HUES64 (cell line): ENCODE measurements around the gene PAXX.

Experiments used
- H3K27ac ChIP-seq: 2 replicates; pipeline ENCODE4 v1.7.0; 2013; ENCODE audit warnings: low read depth, low read length, inconsistent platforms
- H3K27me3 ChIP-seq: 2 replicates; pipeline ENCODE4 v1.6.1; 2013; ENCODE audit warnings: mild to moderate bottlenecking, low read length; ENCODE audit not compliant: insufficient read depth
- H3K36me3 ChIP-seq: 2 replicates; pipeline ENCODE4 v1.6.1; 2013; ENCODE audit warnings: mild to moderate bottlenecking, low read length; ENCODE audit not compliant: insufficient read depth
- H3K4me1 ChIP-seq: 2 replicates; pipeline ENCODE4 v1.6.1; 2013; ENCODE audit warnings: mild to moderate bottlenecking, low read length, moderate library complexity; ENCODE audit not compliant: insufficient read depth
- H3K4me3 ChIP-seq: 2 replicates; pipeline ENCODE4 v1.5.1; 2013; ENCODE audit warnings: mild to moderate bottlenecking, low read length, moderate library complexity
- H3K9ac ChIP-seq: 2 replicates; pipeline ENCODE4 v1.6.1; 2013; ENCODE audit warnings: mild to moderate bottlenecking, low read depth, low read length
- H3K9me3 ChIP-seq: 2 replicates; pipeline ENCODE4 v1.6.1; 2013; ENCODE audit warnings: low read depth, low read length; ENCODE audit not compliant: insufficient read depth
- WGBS: fragments of 150-250, 120-280 bp; methylation state at CpG from one replicate; pipeline ENCODE4 v1.1.7; 2013; ENCODE audit warnings: missing lambda C conversion rate; 5-methylcytosine and 5-hydroxymethylcytosine counted together

Gene PAXX

DNA sequence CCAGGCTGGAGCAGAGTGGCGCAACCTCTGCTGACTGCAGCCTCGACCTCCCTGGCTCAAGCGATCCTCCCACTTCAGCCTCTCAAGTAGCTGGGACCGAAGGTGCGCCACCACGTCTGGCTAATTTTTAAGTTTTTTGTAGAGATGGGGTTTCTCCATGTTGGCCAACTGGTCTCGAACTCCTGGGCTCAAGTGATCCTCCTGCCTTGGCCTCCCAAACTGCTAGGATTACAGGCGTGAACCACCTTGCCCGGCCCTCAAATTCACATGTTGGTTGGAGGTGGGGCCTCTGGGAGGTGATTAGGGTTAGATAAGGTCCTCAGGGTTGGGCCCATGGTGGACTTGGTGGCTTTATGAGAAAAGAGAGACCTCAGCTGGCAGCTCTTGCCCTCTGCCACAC, 30.1 kb upstream of the PAXX start:
- 0 out of 2 replicates have a peak, but pooled peaks cover 5% of the 10 kb centered on the region for H3K4me1 ChIP-seq
- no peaks in the 10 kb centered on the region for H3K27me3 ChIP-seq
- no peak overlapping the region for H3K9ac ChIP-seq
- H3K27ac ChIP-seq, result no peak overlapping the region
- H3K4me3 ChIP-seq, result no peak overlapping the region
- no peaks in the 10 kb centered on the region for H3K9me3 ChIP-seq
- 97% methylated on average over 9 of the region's 9 CpGs for WGBS
- no peaks in the 10 kb centered on the region for H3K36me3 ChIP-seq

DNA sequence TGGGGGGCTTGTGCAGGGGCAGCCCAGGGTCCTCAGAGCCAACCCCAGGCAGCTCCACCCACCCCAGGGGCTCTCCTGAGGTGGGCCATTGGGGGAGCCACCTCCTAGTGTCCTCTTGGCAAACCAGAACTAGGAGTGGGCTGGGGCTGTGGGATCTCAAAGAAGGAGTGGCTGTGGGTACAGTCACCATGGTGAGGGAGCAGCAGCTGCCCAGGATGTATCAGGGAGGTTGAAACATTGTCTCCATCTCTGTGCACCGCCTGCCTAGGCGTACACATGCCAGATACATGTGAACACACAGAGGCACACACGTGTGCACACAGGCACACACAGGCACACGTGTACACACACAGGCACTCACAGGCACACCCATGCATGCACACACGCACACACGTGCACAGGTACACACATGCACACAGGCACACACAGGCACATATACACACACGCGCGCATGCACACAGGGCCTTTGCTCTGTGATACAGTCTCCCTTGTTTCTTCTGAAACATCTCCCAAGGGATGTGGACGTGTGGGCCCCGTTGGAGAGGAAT, 29.4 kb upstream of the PAXX start:
- 0 out of 2 replicates have a peak, but pooled peaks cover 5% of the 10 kb centered on the region for H3K4me1 ChIP-seq
- H3K27ac ChIP-seq, result no peak overlapping the region
- WGBS, result 92% methylated on average over 11 of the region's 11 CpGs
- no peak overlapping the region for H3K9ac ChIP-seq
- no peaks in the 10 kb centered on the region for H3K27me3 ChIP-seq
- H3K36me3 ChIP-seq, result no peaks in the 10 kb centered on the region
- no peaks in the 10 kb centered on the region for H3K9me3 ChIP-seq
- H3K4me3 ChIP-seq, result no peak overlapping the region

DNA sequence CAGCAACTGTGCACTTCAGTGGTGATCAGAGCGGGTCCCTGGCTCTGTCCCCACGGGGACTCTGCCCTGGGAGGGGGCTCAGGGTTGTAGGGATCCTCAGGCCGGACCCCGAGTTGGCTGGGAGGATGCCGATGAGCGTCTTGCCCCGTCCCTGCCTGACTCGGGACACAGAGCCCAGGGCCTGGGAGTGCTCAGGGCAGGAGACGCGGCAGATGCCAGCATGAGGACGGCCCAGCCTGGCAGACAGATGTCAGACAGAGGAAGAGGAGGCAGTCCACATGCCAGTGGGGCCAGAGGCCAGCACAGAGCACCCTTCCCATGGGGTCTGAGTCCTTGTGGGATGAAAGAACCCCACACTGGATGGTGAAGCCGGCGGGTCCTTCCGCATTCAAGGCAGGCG, 28.9 kb upstream of the PAXX start:
- H3K27ac ChIP-seq, result no peak overlapping the region
- H3K9ac ChIP-seq, result no peak overlapping the region
- WGBS, result 92% methylated on average over 15 of the region's 15 CpGs
- H3K4me3 ChIP-seq, result no peak overlapping the region
- H3K9me3 ChIP-seq, result no peaks in the 10 kb centered on the region
- 0 out of 2 replicates have a peak, but pooled peaks cover 5% of the 10 kb centered on the region for H3K4me1 ChIP-seq
- no peaks in the 10 kb centered on the region for H3K27me3 ChIP-seq
- H3K36me3 ChIP-seq, result no peaks in the 10 kb centered on the region

DNA sequence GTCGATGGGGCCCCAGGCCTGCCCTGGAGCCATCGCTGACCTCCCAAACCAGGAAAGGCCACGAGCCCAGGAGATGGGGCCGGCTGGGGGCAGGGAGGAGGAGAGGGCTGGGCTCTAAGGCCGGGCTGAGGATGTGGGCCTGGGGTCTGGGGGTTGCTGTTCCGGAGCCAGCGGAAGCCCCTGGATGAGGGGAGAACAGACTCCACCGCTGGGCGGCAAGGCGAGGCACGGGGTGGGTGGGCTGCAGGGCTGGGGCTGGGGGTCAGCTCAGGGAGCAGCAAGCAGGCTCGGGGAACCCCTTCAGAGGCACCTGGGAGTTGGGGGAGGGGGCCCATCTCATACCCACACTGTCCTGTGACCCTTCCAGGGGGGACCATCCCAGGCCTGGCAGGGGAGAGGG, 28.5 kb upstream of the PAXX start:
- no peaks in the 10 kb centered on the region for H3K27me3 ChIP-seq
- H3K4me1 ChIP-seq, result 0 out of 2 replicates have a peak, but pooled peaks cover 5% of the 10 kb centered on the region
- H3K9ac ChIP-seq, result no peak overlapping the region
- no peak overlapping the region for H3K4me3 ChIP-seq
- H3K27ac ChIP-seq, result no peak overlapping the region
- WGBS, result 90% methylated on average over 11 of the region's 12 CpGs
- H3K9me3 ChIP-seq, result no peaks in the 10 kb centered on the region
- H3K36me3 ChIP-seq, result no peaks in the 10 kb centered on the region

DNA sequence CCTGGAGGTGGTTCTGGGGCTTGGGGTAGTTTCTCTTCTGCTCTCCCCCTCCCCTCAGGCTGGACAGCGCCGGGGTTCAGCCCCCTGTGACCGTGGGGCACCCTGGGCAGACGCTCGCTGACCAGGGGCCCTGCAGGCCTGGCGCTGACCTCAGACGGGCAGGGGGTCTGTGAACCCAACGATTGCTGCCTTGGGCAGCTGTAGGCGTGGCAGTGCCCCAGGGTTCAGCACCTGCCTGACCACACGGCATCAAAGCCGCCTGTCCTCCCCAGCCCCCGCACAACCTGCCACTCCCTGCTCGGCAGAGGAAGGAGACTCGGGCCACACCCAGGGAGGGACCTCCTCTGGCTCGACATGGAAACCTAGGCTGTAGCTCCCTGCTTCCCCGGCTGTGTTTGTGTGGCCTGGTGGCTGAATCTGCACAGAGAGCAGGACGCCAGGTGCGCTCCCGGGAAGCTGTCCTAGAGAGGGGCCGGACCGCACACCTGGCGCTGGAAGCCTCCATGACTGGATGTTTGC, 28.0 kb upstream of the PAXX start:
- WGBS, result 89% methylated on average over 22 of the region's 22 CpGs
- H3K4me3 ChIP-seq, result no peak overlapping the region
- H3K27me3 ChIP-seq, result no peaks in the 10 kb centered on the region
- no peak overlapping the region for H3K27ac ChIP-seq
- no peak overlapping the region for H3K9ac ChIP-seq
- no peaks in the 10 kb centered on the region for H3K36me3 ChIP-seq
- H3K4me1 ChIP-seq, result 0 out of 2 replicates have a peak, but pooled peaks cover 5% of the 10 kb centered on the region
- no peaks in the 10 kb centered on the region for H3K9me3 ChIP-seq

DNA sequence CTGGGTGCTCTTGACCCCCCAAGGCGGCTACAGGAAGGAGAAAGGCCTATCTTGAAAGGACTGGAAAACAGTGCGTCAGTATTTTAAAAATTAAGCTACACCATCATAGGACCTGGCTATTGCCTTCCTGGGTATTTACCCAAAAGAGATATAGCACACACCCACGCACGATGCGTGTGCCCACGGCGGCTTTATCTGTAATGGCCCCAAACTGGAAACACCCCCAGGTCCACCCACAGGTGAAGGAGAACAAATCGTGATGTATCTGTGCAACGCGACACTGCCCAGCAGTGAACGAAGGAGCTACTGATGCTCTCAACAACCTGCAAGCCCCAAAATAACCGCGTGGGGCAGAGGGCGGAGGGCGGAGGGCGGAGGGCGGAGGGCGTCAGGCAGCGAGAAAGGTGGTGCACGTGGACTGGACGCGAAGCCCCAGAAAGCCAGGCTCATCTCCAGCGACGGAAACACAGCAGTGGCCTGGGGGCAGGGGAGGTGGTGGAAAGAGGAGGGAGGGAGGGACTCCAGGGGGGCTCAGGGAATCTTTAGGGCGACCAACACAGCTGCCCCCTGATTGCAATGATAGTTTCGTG, 27.3 kb upstream of the PAXX start:
- H3K4me1 ChIP-seq, result 0 out of 2 replicates have a peak, but pooled peaks cover 5% of the 10 kb centered on the region
- H3K27me3 ChIP-seq, result no peaks in the 10 kb centered on the region
- H3K27ac ChIP-seq, result no peak overlapping the region
- no peak overlapping the region for H3K9ac ChIP-seq
- WGBS, result 91% methylated on average over 26 of the region's 26 CpGs
- no peak overlapping the region for H3K4me3 ChIP-seq
- no peaks in the 10 kb centered on the region for H3K36me3 ChIP-seq
- no peaks in the 10 kb centered on the region for H3K9me3 ChIP-seq

DNA sequence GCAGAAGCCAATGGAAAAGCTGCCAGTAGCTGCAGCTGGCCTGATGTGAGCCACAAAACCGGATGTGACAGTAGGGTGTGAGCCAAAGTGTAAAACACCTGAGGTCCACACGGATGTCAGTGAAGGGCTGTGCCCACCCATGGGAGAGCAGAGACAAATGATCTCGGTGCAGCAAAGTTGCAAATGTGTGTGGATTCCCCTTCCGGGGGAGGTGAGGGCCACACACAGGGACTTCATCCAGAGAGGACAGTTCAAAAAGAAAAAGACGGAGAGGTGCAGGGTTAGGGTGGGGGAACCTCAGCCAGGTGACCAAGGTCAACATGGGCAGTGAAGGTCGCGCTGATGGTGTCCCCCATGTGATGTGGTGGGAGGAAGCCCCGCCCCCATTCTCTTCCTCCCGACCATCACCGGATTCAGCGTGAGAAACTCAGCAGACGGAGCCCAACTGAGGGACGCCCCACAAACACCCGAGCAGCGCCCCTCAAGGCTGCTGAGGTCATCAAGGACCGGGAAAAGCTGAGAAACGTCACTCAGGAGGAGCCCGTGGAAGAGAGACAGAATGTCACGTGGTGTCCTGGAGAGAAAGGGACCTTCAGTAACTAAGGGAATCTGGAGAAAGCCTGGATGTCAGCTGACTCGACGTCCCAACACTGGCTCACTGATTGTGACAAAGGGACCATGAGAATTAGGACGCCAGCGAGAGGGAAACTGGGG, 26.3 kb upstream of the PAXX start:
- no peak overlapping the region for H3K9ac ChIP-seq
- 63% methylated on average over 23 of the region's 23 CpGs for WGBS
- H3K4me3 ChIP-seq, result no peak overlapping the region

DNA sequence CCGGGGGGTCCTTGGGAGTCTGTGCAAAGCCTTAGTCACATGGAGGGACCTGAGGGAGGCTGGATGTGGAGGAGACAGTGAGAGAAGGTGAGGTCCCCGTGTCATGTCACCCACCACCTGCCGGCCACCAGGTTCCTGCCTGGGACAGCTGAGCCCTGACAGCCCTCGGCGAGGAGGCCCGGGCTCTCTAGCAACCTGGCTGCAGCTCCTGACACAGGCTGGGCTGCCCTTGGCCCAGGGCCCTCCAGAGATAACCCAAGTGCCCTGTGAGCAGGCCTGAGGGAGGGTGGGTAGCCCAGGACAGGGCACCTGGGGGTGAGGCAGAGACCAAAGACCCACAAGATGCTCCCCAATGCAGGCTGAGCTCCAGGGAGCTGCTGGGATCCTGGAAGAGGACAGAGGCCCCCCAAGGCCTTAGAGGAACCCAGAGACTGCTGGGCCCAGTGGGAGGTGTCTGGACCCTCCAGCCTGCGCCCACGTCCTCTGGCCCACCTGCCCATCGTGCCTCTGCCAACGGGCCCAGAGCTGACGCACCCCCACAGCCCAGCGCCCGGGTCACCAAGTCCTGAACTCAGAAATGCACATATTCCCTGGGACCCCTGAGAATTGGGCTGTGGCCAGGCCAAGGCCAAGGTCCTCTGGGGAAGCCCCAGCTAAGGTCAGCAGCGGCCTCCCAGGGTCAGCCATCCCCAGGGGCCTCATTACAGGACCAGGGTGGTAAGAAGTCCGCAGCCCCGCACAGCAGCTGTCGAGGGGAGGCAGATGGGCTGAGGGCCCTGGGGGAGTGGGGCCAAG, 23.7 kb upstream of the PAXX start:
- no peaks in the 10 kb centered on the region for H3K27me3 ChIP-seq
- no peak overlapping the region for H3K4me3 ChIP-seq

More for the DNA sequence above, 26.3 kb upstream of the PAXX start:
- Histone ChIP-seq H3K9me3 (no peaks in the 10 kb centered on the region), H3K27me3 (no peaks in the 10 kb centered on the region), H3K4me1 (0 out of 2 replicates have a peak, but pooled peaks cover 5% of the 10 kb centered on the region), H3K27ac (no peak overlapping the region), H3K36me3 (no peaks in the 10 kb centered on the region)

DNA sequence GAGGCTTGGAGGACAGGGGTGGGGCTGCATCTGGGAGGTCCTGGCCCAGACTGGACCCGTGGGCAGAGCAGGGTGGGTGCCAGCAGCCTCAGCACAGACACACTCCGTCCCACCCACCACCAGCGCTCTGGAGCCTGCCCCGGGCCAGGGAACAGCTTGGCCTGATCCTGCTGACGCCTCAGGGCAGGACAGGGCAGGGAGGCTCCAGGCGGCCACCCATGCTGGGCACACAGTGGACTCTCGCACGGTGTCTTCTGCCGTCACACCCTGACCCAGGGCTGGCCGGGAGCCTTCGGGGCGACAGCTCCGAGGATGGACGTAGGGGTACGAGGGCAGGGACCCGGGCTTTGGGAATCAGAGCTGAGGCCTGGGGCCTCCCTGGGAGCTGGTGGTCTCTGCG, 23.1 kb upstream of the PAXX start:
- Histone ChIP-seq H3K27ac (no peak overlapping the region), H3K36me3 (no peaks in the 10 kb centered on the region), H3K9ac (no peak overlapping the region), H3K27me3 (no peaks in the 10 kb centered on the region), H3K9me3 (no peaks in the 10 kb centered on the region), H3K4me3 (no peak overlapping the region), H3K4me1 (0 out of 2 replicates have a peak, but pooled peaks cover 5% of the 10 kb centered on the region)
- 87% methylated on average over 17 of the region's 17 CpGs for WGBS

More for the DNA sequence above, 23.7 kb upstream of the PAXX start:
- 0 out of 2 replicates have a peak, but pooled peaks cover 5% of the 10 kb centered on the region for H3K4me1 ChIP-seq
- no peak overlapping the region for H3K9ac ChIP-seq
- H3K27ac ChIP-seq, result no peak overlapping the region
- 92% methylated on average over 17 of the region's 17 CpGs for WGBS
- H3K9me3 ChIP-seq, result no peaks in the 10 kb centered on the region
- no peaks in the 10 kb centered on the region for H3K36me3 ChIP-seq

DNA sequence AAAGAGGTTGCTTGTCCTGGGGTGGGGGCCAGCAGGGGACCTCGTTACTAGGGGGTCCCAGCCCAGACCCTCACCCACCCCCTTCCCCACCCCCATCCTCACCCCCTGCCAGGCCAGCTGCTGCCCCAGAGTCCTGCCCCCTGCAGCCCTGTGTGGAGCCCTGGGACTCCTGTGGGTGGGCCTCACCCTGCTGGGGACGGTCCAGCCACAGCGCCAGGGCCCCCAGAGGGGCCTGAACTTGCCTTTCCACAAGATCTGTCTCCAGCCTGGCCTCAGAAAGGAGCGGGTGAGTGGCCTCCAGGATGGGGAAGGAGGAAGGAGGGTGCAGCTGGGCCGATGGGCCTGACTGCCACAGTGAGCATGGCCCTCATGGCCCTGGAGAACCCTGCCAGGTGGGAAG, 22.4 kb upstream of the PAXX start:
- H3K4me1 ChIP-seq, result 0 out of 2 replicates have a peak, but pooled peaks cover 5% of the 10 kb centered on the region
- H3K27ac ChIP-seq, result no peak overlapping the region
- H3K4me3 ChIP-seq, result no peak overlapping the region
- no peaks in the 10 kb centered on the region for H3K27me3 ChIP-seq
- H3K36me3 ChIP-seq, result no peaks in the 10 kb centered on the region
- H3K9me3 ChIP-seq, result no peaks in the 10 kb centered on the region
- WGBS, result 79% methylated on average over 4 of the region's 5 CpGs
- H3K9ac ChIP-seq, result no peak overlapping the region
